H1 (cell line): ENCODE data around the gene RLN1. TPM values are rescaled to one million over a fixed set of nuclear protein-coding genes. Genes with fewer than 3 reads are reported as not detected.

Experiments
- RBBP5 ChIP-seq: IDR thresholded peaks from 2 replicates; pipeline ENCODE4 v1.7.1; 2012; ENCODE audit warnings: low read depth, mild to moderate bottlenecking, inconsistent platforms, low read length, moderate library complexity, borderline replicate concordance
- polyA plus RNA-seq, 7 experiments: library from polyadenylated mRNA; depleted of rRNA in 3 of 7; stranded (reverse) in 5 of 7; unstranded in 2 of 7; fragments of >200 nt in 5 of 7; fragments of 200-250 nt in 2 of 7; gene quantifications; 1 replicate in 5 of 7; 2 replicates in 1 of 7; 4 replicates in 1 of 7; pipeline versions ENCODE4 v1.2.1 to v1.2.3, GENCODE V29; 2011 to 2013; ENCODE audit warnings: missing spikeins in 2 of 7, mixed read lengths in 2 of 7
- total RNA-seq: library from RNA; stranded (reverse); fragmentation: NEBNext Ultra II Directional; extraction: Animal tissue kit (Norgen Biotek cat#: 25700); gene quantifications from 2 replicates; pipeline ENCODE4 v1.2.1, GENCODE V29; 2021

RLN1 gene
- total and polyA plus RNA-seq, 2 of the 8 experiments (the other 6 are each of a cell fraction or from before 2014, with no cell fraction given) = 0.51 to 0.80 TPM

- TF ChIP-seq RBBP5 = no peak
These were observed 17.9 kb upstream of the RLN1 start (continued) for GRCh38 chr9:5357431-5358105.
